ENCODE measurements around the gene NUDCD2.
"Not testable (repeated sequence)": the region's sequence is repeated elsewhere in the genome, so short reads cannot be mapped to it uniquely, and the experiment has no call there.

Gene NUDCD2

GRCh38 chr5:163401271-163401670 is 58.6 kb downstream of the NUDCD2 start:
- Histone ChIP-seq H3K4me1 (ENCODE audit: low read length) (no peaks in the 10 kb centered on the region), H3K9me3 (replicated peaks; ENCODE audit: insufficient read depth, low read length) (no peaks in the 10 kb centered on the region), H3K9ac (ENCODE audit: low read length) (no peak overlapping the region), H3K79me2 (ENCODE audit: low read length) (no peaks in the 10 kb centered on the region), H3F3A (ENCODE audit: insufficient read depth, low read length) (no peaks in the 10 kb centered on the region), H3K27ac (ENCODE audit: low read length) (no peak overlapping the region), H3K27me3 (replicated peaks; ENCODE audit: insufficient read depth, low read length) (no peaks in the 10 kb centered on the region), H4K20me1 (ENCODE audit: insufficient read depth, low read length) (no peaks in the 10 kb centered on the region), H3K36me3 (replicated peaks; ENCODE audit: insufficient read depth, low read length) (no peaks in the 10 kb centered on the region), H2AFZ (ENCODE audit: low read length) (no peak overlapping the region), H3K4me2 (ENCODE audit: low read depth, low read length) (no peak overlapping the region), H3K4me3 (ENCODE audit: low read length) (no peak overlapping the region), H3K9me2 (replicated peaks; ENCODE audit: insufficient read depth, low read length) (no peaks in the 10 kb centered on the region)
- TF ChIP-seq EZH2 (optimal IDR thresholded peaks at IDR 0.05; ENCODE audit: low read depth, low read length) (no peak), CTCF (IDR thresholded peaks at IDR 0.05; ENCODE audit: low read length) (no peak), EZH2phosphoT487 (IDR thresholded peaks at IDR 0.05; ENCODE audit: low read length) (no peak)
- no peak for DNase-seq

GRCh38 chr5:163399923-163400322 is 60.0 kb downstream of the NUDCD2 start:
- no peaks in the 10 kb centered on the region for H3K27me3 ChIP-seq (replicated peaks; ENCODE audit: insufficient read depth, low read length)
- no peak overlapping the region for H2AFZ ChIP-seq (ENCODE audit: low read length)
- no peaks in the 10 kb centered on the region for H4K20me1 ChIP-seq (ENCODE audit: insufficient read depth, low read length)
- no peaks in the 10 kb centered on the region for H3F3A ChIP-seq (ENCODE audit: insufficient read depth, low read length)
- no peak for DNase-seq
- no peaks in the 10 kb centered on the region for H3K9me3 ChIP-seq (replicated peaks; ENCODE audit: insufficient read depth, low read length)
- no peaks in the 10 kb centered on the region for H3K79me2 ChIP-seq (ENCODE audit: low read length)
- H3K4me2 ChIP-seq (ENCODE audit: low read depth, low read length): no peak overlapping the region
- no peaks in the 10 kb centered on the region for H3K9me2 ChIP-seq (replicated peaks; ENCODE audit: insufficient read depth, low read length)
- no peaks in the 10 kb centered on the region for H3K36me3 ChIP-seq (replicated peaks; ENCODE audit: insufficient read depth, low read length)
- TF ChIP-seq EZH2phosphoT487 (IDR thresholded peaks at IDR 0.05; ENCODE audit: low read length): no peak
- TF ChIP-seq CTCF (IDR thresholded peaks at IDR 0.05; ENCODE audit: low read length): no peak
- no peak for TF ChIP-seq EZH2 (optimal IDR thresholded peaks at IDR 0.05; ENCODE audit: low read depth, low read length)
- H3K9ac ChIP-seq (ENCODE audit: low read length): no peak overlapping the region
- H3K27ac ChIP-seq (ENCODE audit: low read length): no peak overlapping the region
- no peak overlapping the region for H3K4me3 ChIP-seq (ENCODE audit: low read length)
- no peaks in the 10 kb centered on the region for H3K4me1 ChIP-seq (ENCODE audit: low read length)

GRCh38 chr5:163397354-163397753 is 62.5 kb downstream of the NUDCD2 start:
- Histone ChIP-seq H3K79me2 (ENCODE audit: low read length) (no peaks in the 10 kb centered on the region), H3K27ac (ENCODE audit: low read length) (no peak overlapping the region), H3K4me3 (ENCODE audit: low read length) (no peak overlapping the region), H3K36me3 (replicated peaks; ENCODE audit: insufficient read depth, low read length) (no peaks in the 10 kb centered on the region), H3K9ac (ENCODE audit: low read length) (no peak overlapping the region), H3K9me3 (replicated peaks; ENCODE audit: insufficient read depth, low read length) (no peaks in the 10 kb centered on the region), H4K20me1 (ENCODE audit: insufficient read depth, low read length) (no peaks in the 10 kb centered on the region), H2AFZ (ENCODE audit: low read length) (no peak overlapping the region), H3K9me2 (replicated peaks; ENCODE audit: insufficient read depth, low read length) (no peaks in the 10 kb centered on the region), H3F3A (ENCODE audit: insufficient read depth, low read length) (no peaks in the 10 kb centered on the region), H3K4me1 (ENCODE audit: low read length) (no peaks in the 10 kb centered on the region), H3K27me3 (replicated peaks; ENCODE audit: insufficient read depth, low read length) (no peaks in the 10 kb centered on the region), H3K4me2 (ENCODE audit: low read depth, low read length) (no peak overlapping the region)
- TF ChIP-seq EZH2phosphoT487 (IDR thresholded peaks at IDR 0.05; ENCODE audit: low read length): no peak
- no peak for TF ChIP-seq CTCF (IDR thresholded peaks at IDR 0.05; ENCODE audit: low read length)
- no peak for TF ChIP-seq EZH2 (optimal IDR thresholded peaks at IDR 0.05; ENCODE audit: low read depth, low read length)
- no peak for DNase-seq

- H3K27ac ChIP-seq (ENCODE audit: low read length); H3K4me1 ChIP-seq (ENCODE audit: low read length); H2AFZ ChIP-seq (ENCODE audit: low read length); H3K4me2 ChIP-seq (ENCODE audit: low read depth, low read length); H3K4me3 ChIP-seq (ENCODE audit: low read length); H3K79me2 ChIP-seq (ENCODE audit: low read length); DNase-seq; H3K9ac ChIP-seq (ENCODE audit: low read length); H3K27me3 ChIP-seq (replicated peaks; ENCODE audit: insufficient read depth, low read length); H4K20me1 ChIP-seq (ENCODE audit: insufficient read depth, low read length); H3F3A ChIP-seq (ENCODE audit: insufficient read depth, low read length); H3K9me2 ChIP-seq (replicated peaks; ENCODE audit: insufficient read depth, low read length); H3K36me3 ChIP-seq (replicated peaks; ENCODE audit: insufficient read depth, low read length); H3K9me3 ChIP-seq (replicated peaks; ENCODE audit: insufficient read depth, low read length): not testable (repeated sequence)
These were observed 63.0 kb downstream of the NUDCD2 start for GRCh38 chr5:163396818-163397340.

Data from MM.1S (cell line).